ENCODE data around the gene MAP4K2. TPM values are rescaled to one million over a fixed set of nuclear protein-coding genes. Genes with fewer than 3 reads are reported as not detected.

MAP4K2 gene
- polyA plus RNA-seq, 3 donors, result 9.9 to 38.0 (median 12.6) TPM

- no peak overlapping the region for H3K4me3 Mint-ChIP-seq
- peaks cover 1% of the 10 kb centered on the region for H3K4me1 Mint-ChIP-seq
- no peak overlapping the region for H3K27ac Mint-ChIP-seq
- no peak for DNase-seq
- 96% methylated on average over 15 of the region's 21 CpGs for WGBS (ENCODE audit: insufficient coverage)
- no peak overlapping the region for H3K4me2 ChIP-seq (replicated peaks; ENCODE audit: extremely low read depth, low read length, poor library complexity, severe bottlenecking)
- TF ChIP-seq, protein P1, sequence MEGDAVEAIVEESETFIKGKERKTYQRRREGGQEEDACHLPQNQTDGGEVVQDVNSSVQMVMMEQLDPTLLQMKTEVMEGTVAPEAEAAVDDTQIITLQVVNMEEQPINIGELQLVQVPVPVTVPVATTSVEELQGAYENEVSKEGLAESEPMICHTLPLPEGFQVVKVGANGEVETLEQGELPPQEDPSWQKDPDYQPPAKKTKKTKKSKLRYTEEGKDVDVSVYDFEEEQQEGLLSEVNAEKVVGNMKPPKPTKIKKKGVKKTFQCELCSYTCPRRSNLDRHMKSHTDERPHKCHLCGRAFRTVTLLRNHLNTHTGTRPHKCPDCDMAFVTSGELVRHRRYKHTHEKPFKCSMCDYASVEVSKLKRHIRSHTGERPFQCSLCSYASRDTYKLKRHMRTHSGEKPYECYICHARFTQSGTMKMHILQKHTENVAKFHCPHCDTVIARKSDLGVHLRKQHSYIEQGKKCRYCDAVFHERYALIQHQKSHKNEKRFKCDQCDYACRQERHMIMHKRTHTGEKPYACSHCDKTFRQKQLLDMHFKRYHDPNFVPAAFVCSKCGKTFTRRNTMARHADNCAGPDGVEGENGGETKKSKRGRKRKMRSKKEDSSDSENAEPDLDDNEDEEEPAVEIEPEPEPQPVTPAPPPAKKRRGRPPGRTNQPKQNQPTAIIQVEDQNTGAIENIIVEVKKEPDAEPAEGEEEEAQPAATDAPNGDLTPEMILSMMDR (IDR thresholded peaks at IDR 0.05), result no peak
- no peak overlapping the region for H3K9ac ChIP-seq (ENCODE audit: insufficient read depth, low read length, poor library complexity, severe bottlenecking)
- peaks cover 0 to 4% (median 2%) of the 10 kb centered on the region in 3 donors for H3K27me3 Mint-ChIP-seq (ENCODE audit: low read depth in 3 of 3)
- peaks cover 3% of the 10 kb centered on the region for H4K20me1 ChIP-seq (ENCODE audit: insufficient read depth, low read length)
- H3K36me3 ChIP-seq (replicated peaks in 1 of 2; ENCODE audit: control insufficient read depth in 1 of 2, insufficient read depth in 2 of 2, low read length in 2 of 2), result no peaks in the 10 kb centered on the region
- no peak overlapping the region for H3K4me3 ChIP-seq (replicated peaks in 1 of 3; ENCODE audit: low read depth in 2 of 3, low read length in 3 of 3)
- H3K27ac ChIP-seq (ENCODE audit: low read depth in 1 of 2, low read length in 2 of 2), result no peak overlapping the region
- H3K27me3 ChIP-seq (ENCODE audit: control insufficient read depth in 2 of 2, insufficient read depth in 2 of 2, low read length in 2 of 2), result no peaks in the 10 kb centered on the region
- H2AFZ ChIP-seq (ENCODE audit: insufficient read depth, low read depth, low read length, poor library complexity, severe bottlenecking), result no peak overlapping the region
- H3K9me3 ChIP-seq (replicated peaks in 1 of 2; ENCODE audit: control insufficient read depth in 1 of 2, insufficient read depth in 1 of 2, low read length in 2 of 2), result no peaks in the 10 kb centered on the region
- H3K4me1 ChIP-seq (ENCODE audit: control insufficient read depth in 1 of 2, insufficient read depth in 2 of 2, low read length in 2 of 2), result no peaks in the 10 kb centered on the region
- intact Hi-C loops (cut with micrococcal nuclease), result no loop called here
- no peaks in the 10 kb centered on the region for H3K79me2 ChIP-seq (ENCODE audit: insufficient read depth, low read length)
- no peaks in the 10 kb centered on the region for H3K9me3 Mint-ChIP-seq
- H3K36me3 Mint-ChIP-seq, result peaks cover 12 to 21% of the 10 kb centered on the region in 2 donors
Measured at GRCh38 chr11:64754919-64755662, 47.9 kb downstream of the MAP4K2 start.

DNA sequence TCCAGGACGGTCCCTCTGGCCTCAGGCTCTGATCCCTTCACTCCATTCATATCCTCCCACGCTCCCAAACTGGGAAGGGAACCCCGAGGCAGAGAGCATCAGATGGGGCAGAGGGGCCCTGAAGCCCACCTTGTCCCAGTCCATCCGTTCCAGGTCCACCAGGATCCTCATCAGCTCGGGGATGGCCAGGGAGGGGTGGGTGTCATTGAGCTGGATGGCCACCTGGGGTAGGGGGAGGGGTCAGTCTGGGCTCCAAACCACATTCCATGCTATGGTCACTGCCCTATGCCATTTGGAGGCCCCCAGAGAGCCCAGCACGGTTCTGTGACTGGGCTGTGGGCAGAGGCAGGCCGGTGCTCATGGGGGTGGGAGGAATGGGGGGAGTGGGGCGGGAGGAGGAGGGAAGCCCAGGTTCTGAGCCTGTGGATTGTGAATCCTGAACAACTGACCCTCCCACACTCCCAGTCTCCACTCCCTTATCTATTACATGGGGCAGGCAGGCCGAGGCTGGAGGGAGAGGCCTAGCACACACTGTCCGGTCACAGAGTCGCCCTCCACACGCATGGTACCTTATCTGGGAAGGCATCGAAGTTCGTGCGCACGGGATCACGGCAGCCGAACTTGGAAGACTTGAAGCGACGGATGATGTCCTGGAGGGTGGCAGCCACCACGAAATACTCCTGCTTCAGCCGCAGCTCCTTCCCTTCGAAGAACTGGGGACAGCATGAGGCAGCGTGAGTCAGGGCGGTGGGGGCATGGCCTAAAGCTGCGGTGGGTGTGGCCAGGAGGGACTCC lies 48.7 kb downstream of the MAP4K2 start:
- no peaks in the 10 kb centered on the region for H3K9me3 ChIP-seq (replicated peaks in 1 of 2; ENCODE audit: control insufficient read depth in 1 of 2, insufficient read depth in 1 of 2, low read length in 2 of 2)
- H3K4me3 ChIP-seq (replicated peaks in 1 of 3; ENCODE audit: low read depth in 2 of 3, low read length in 3 of 3), result no peak overlapping the region
- H3K27ac Mint-ChIP-seq, result no peak overlapping the region
- no peaks in the 10 kb centered on the region for H3K27me3 ChIP-seq (ENCODE audit: control insufficient read depth in 2 of 2, insufficient read depth in 2 of 2, low read length in 2 of 2)
- H3K27ac ChIP-seq (ENCODE audit: low read depth in 1 of 2, low read length in 2 of 2), result no peak overlapping the region
- intact Hi-C loops (cut with micrococcal nuclease), result no loop called here
- no peaks in the 10 kb centered on the region for H4K20me1 ChIP-seq (ENCODE audit: insufficient read depth, low read length)
- no peaks in the 10 kb centered on the region for H3K4me1 Mint-ChIP-seq
- DNase-seq, result no peak
- H3K9me3 Mint-ChIP-seq, result no peaks in the 10 kb centered on the region
- H3K4me3 Mint-ChIP-seq, result no peak overlapping the region
- H2AFZ ChIP-seq (ENCODE audit: insufficient read depth, low read depth, low read length, poor library complexity, severe bottlenecking), result no peak overlapping the region
- TF ChIP-seq, protein P1 (IDR thresholded peaks at IDR 0.05), result no peak
- H3K4me2 ChIP-seq (replicated peaks; ENCODE audit: extremely low read depth, low read length, poor library complexity, severe bottlenecking), result no peak overlapping the region
- peaks cover 12 to 21% of the 10 kb centered on the region in 2 donors for H3K36me3 Mint-ChIP-seq
- 96% methylated on average over 20 of the region's 26 CpGs for WGBS (ENCODE audit: insufficient coverage)
- H3K79me2 ChIP-seq (ENCODE audit: insufficient read depth, low read length), result no peaks in the 10 kb centered on the region
- no peaks in the 10 kb centered on the region for H3K36me3 ChIP-seq (replicated peaks in 1 of 2; ENCODE audit: control insufficient read depth in 1 of 2, insufficient read depth in 2 of 2, low read length in 2 of 2)
- peaks cover 0 to 4% (median 2%) of the 10 kb centered on the region in 3 donors for H3K27me3 Mint-ChIP-seq (ENCODE audit: low read depth in 3 of 3)
- H3K9ac ChIP-seq (ENCODE audit: insufficient read depth, low read length, poor library complexity, severe bottlenecking), result no peak overlapping the region
- no peaks in the 10 kb centered on the region for H3K4me1 ChIP-seq (ENCODE audit: control insufficient read depth in 1 of 2, insufficient read depth in 2 of 2, low read length in 2 of 2)

Data from CD14-positive monocyte (primary cell).